ACC112 (cell line): Measurements from ENCODE around the gene TAF1D.
"Not testable (repeated sequence)": the region's sequence is repeated elsewhere in the genome, so short reads cannot be mapped to it uniquely, and the experiment has no call there.

Experiments
- H2AFZ ChIP-seq: fragments of 200-600 bp; sonication (generic); one replicate; pipeline ENCODE4 v1.6.0; 2017; ENCODE audit warnings: antibody characterized with exemption, low read length; ENCODE audit not compliant: unreplicated experiment
- H3K27ac ChIP-seq: fragments of 200-600 bp; sonication (generic); 2 replicates; pipeline ENCODE4 v1.5.1; 2014; ENCODE audit warnings: low read depth, mild to moderate bottlenecking, antibody characterized with exemption, low read length, moderate library complexity
- H3K27me3 ChIP-seq: fragments of 200-600 bp; sonication (generic); 2 replicates; pipeline ENCODE4 v1.6.1; 2014; ENCODE audit warnings: mild to moderate bottlenecking, antibody characterized with exemption, low read length, moderate library complexity, mixed read lengths; ENCODE audit not compliant: insufficient read depth
- H3K36me3 ChIP-seq: fragments of 200-600 bp; sonication (generic); 2 replicates; pipeline ENCODE4 v1.6.1; 2016; ENCODE audit warnings: mild to moderate bottlenecking, antibody characterized with exemption, low read length, moderate library complexity, mixed read lengths; ENCODE audit not compliant: insufficient read depth
- H3K4me1 ChIP-seq: fragments of 200-600 bp; sonication (generic); one replicate; pipeline ENCODE4 v1.6.1; 2016; ENCODE audit warnings: low read length, mixed read lengths; ENCODE audit not compliant: insufficient read depth, unreplicated experiment, control insufficient read depth
- H3K4me3 ChIP-seq: fragments of 200-600 bp; sonication (generic); 2 replicates; pipeline ENCODE4 v1.5.1; 2014; ENCODE audit warnings: mild to moderate bottlenecking, low read depth, low read length
- H3K79me2 ChIP-seq: fragments of 200-600 bp; sonication (generic); one replicate; pipeline ENCODE4 v1.6.0; 2016; ENCODE audit warnings: low read length; ENCODE audit not compliant: control insufficient read depth, unreplicated experiment, insufficient read depth

The TAF1D gene

GRCh38 chr11:93770160-93770559 is 28.9 kb upstream of the TAF1D start:
- no peak overlapping the region for H2AFZ ChIP-seq
- H3K79me2 ChIP-seq, result no peaks in the 10 kb centered on the region
- no peak overlapping the region for H3K4me3 ChIP-seq
- H3K36me3 ChIP-seq, result no peaks in the 10 kb centered on the region
- H3K4me1 ChIP-seq, result no peaks in the 10 kb centered on the region
- H3K27me3 ChIP-seq, result no peaks in the 10 kb centered on the region
- no peak overlapping the region for H3K27ac ChIP-seq

DNA sequence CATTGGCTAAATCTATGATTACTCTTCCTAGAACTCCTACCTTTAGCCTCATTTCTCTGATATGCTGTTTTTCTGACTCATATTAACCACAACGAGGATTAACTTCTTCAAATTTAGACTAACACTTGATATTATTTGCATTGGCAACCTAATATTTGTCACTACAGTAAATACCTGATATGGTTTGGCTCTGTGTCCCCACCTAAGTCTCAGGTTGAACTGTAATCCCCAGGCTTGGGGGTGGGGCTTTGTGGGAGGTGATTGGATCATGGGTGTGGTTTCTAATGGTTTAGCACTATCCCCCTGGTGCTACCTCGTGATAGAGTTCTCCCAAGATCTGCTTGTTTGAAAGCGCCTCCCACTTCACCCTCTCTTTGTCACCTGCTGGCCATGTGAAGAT is 25.7 kb upstream of the TAF1D start:
- Histone ChIP-seq H3K4me1 (no peaks in the 10 kb centered on the region), H3K27ac (no peak overlapping the region), H3K4me3 (no peak overlapping the region), H3K79me2 (no peaks in the 10 kb centered on the region), H2AFZ (no peak overlapping the region), H3K36me3 (no peaks in the 10 kb centered on the region), H3K27me3 (no peaks in the 10 kb centered on the region)

DNA sequence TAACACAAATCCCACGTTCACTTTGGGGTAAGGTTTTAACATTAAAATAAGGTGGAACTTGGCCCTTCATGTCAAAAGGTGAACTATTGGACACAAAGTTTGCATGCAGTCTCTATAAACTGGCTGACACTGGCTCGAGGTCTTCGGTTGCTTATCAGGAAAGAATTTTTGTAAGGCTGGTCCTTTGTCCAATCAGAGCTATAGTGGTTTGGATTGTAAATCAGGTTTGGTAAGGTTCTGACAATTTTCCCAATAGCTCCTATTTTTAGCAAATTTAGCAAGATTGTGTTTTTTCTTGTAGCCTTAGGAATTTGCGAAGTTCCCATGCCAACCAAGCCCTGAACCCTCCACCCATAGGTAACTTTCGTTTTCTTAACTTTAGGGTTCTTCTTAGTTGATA is 25.2 kb upstream of the TAF1D start:
- no peaks in the 10 kb centered on the region for H3K4me1 ChIP-seq
- no peaks in the 10 kb centered on the region for H3K27me3 ChIP-seq
- H2AFZ ChIP-seq, result no peak overlapping the region
- no peaks in the 10 kb centered on the region for H3K79me2 ChIP-seq
- H3K36me3 ChIP-seq, result no peaks in the 10 kb centered on the region
- no peak overlapping the region for H3K4me3 ChIP-seq
- no peak overlapping the region for H3K27ac ChIP-seq

GRCh38 chr11:93765551-93765950 is 24.3 kb upstream of the TAF1D start:
- no peaks in the 10 kb centered on the region; the same call in 1 of the 2 replicates for H3K36me3 ChIP-seq
- no peaks in the 10 kb centered on the region for H3K79me2 ChIP-seq
- H2AFZ ChIP-seq, result no peak overlapping the region
- no peak overlapping the region for H3K27ac ChIP-seq
- no peak overlapping the region for H3K4me3 ChIP-seq
- H3K4me1 ChIP-seq, result no peaks in the 10 kb centered on the region
- H3K27me3 ChIP-seq, result no peaks in the 10 kb centered on the region

DNA sequence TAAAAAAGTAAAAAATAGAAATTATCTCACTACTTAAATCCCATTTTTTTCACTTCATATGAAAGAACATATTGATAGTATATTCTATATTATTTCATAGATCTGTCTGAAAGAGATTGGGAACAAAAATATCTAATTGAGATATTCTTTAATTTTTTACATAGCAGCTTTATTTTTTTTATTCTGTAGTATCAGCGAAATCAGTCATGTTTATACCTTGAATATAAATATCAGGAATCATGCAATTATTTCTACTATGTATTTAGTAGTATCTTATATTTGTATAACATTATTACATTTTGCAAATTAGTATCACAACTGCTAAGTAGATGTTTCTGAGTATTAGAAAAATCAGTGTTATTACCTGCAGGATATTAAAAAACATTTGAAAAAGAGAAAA is 20.6 kb upstream of the TAF1D start:
- H2AFZ ChIP-seq, result no peak overlapping the region
- H3K4me3 ChIP-seq, result no peak overlapping the region
- no peaks in the 10 kb centered on the region for H3K4me1 ChIP-seq
- no peaks in the 10 kb centered on the region for H3K27me3 ChIP-seq
- peaks cover 4% of the 10 kb centered on the region; the same call in 1 of the 2 replicates for H3K36me3 ChIP-seq
- no peak overlapping the region for H3K27ac ChIP-seq
- H3K79me2 ChIP-seq, result no peaks in the 10 kb centered on the region

DNA sequence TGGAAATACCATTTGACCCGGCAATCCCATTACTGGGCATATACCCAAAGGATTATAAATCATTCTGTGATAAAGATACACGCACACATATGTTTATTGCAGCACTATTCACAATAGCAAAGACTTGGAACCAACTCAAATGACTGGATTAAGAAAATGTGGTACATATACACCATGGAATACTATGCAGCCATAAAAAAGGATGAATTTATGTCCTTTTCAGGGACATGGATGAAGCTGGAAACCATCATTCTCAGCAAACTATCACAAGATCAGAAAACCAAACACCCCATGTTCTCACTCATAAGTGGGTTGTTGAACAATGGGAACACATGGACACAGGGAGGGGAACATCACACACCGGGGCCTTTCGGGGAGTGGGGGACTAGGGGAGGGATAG is 17.8 kb upstream of the TAF1D start:
- H3K4me1 ChIP-seq, H3K79me2 ChIP-seq, H3K27ac ChIP-seq, H2AFZ ChIP-seq, H3K4me3 ChIP-seq, H3K36me3 ChIP-seq, H3K27me3 ChIP-seq: not testable (repeated sequence)

GRCh38 chr11:93757924-93758865 is 16.9 kb upstream of the TAF1D start:
- no peak overlapping the region for H2AFZ ChIP-seq
- H3K4me3 ChIP-seq, result no peak overlapping the region
- H3K36me3 ChIP-seq, result peaks cover 4% of the 10 kb centered on the region; the same call in 1 of the 2 replicates
- H3K4me1 ChIP-seq, result no peaks in the 10 kb centered on the region
- H3K27ac ChIP-seq, result no peak overlapping the region
- no peaks in the 10 kb centered on the region for H3K79me2 ChIP-seq
- no peaks in the 10 kb centered on the region for H3K27me3 ChIP-seq

DNA sequence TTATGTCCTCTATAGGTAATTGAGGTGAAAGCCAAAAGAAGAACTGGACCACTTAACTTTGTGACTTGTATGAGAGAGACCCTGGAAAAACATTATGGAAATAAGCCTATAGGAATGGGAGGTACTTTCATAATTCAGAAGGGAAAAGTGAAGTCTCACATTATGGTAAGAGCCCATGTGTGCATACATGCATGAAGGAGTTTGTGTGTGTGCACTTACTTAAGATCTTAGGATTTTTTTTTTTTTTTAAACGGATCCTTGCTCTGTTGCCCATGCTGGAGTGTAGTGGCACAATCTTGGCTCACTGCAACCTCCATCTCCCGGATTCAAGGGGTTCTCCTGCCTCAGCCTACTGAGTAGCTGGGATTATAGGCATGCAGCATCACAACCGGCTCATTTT is 16.0 kb upstream of the TAF1D start:
- peaks cover 4% of the 10 kb centered on the region; the same call in 1 of the 2 replicates for H3K36me3 ChIP-seq
- H3K27me3 ChIP-seq, result no peaks in the 10 kb centered on the region
- no peak overlapping the region for H2AFZ ChIP-seq
- no peak overlapping the region for H3K27ac ChIP-seq
- no peak overlapping the region for H3K4me3 ChIP-seq
- H3K4me1 ChIP-seq, result no peaks in the 10 kb centered on the region
- H3K79me2 ChIP-seq, result no peaks in the 10 kb centered on the region

- peaks cover 4% of the 10 kb centered on the region; the same call in 1 of the 2 replicates for H3K36me3 ChIP-seq
- no peaks in the 10 kb centered on the region for H3K4me1 ChIP-seq
- no peak overlapping the region for H2AFZ ChIP-seq
- H3K4me3 ChIP-seq, result no peak overlapping the region
- no peaks in the 10 kb centered on the region for H3K27me3 ChIP-seq
- no peaks in the 10 kb centered on the region for H3K79me2 ChIP-seq
- no peak overlapping the region for H3K27ac ChIP-seq
These were observed 15.5 kb upstream of the TAF1D start for GRCh38 chr11:93756748-93757147.

- Histone ChIP-seq H3K36me3 (no peaks in the 10 kb centered on the region), H3K4me1 (no peaks in the 10 kb centered on the region), H3K4me3 (no peak overlapping the region), H3K27ac (no peak overlapping the region), H3K79me2 (no peaks in the 10 kb centered on the region), H2AFZ (no peak overlapping the region), H3K27me3 (no peaks in the 10 kb centered on the region)
These were observed 11.9 kb upstream of the TAF1D start for GRCh38 chr11:93753241-93753640.

- H3K79me2 ChIP-seq, result no peaks in the 10 kb centered on the region
- no peaks in the 10 kb centered on the region for H3K4me1 ChIP-seq
- no peak overlapping the region for H3K27ac ChIP-seq
- no peak overlapping the region for H2AFZ ChIP-seq
- H3K4me3 ChIP-seq, result no peak overlapping the region
- no peaks in the 10 kb centered on the region for H3K36me3 ChIP-seq
- no peaks in the 10 kb centered on the region for H3K27me3 ChIP-seq
These were observed 9.7 kb upstream of the TAF1D start for GRCh38 chr11:93751001-93751400.
